ENCODE measurements around the gene VANGL1. TPM values are rescaled to one million over a fixed set of nuclear protein-coding genes. Genes with fewer than 3 reads are reported as not detected.
A peak's percentile ranks its signal among the peaks of the same experiment; 100 is the strongest.

The VANGL1 gene
- total RNA-seq, 1 donor from 2014 or later, result 8.5 TPM

DNA sequence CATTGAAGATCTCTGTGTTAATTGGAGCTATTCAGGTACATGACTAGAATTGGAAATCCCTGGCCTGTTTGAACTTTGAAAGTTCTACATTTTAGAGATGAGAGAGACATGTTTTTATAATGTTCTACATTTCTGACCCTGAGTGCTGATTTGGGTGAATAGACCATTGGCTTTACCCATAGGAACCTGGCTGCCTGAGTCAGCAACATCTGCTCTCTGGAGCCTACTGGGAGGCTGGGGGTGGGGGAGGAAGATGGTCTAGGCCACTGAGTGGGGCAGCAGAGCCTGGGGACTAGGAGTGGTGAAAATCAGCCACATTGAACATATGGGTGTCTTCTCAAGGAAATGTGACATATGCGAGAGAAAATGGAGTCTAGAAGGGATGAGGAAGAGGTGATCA, 1.4 kb upstream of the VANGL1 start:
- Histone ChIP-seq H3K79me2 (ENCODE audit: low read depth) (peaks cover 26% of the 10 kb centered on the region), H3K9ac (no peak overlapping the region), H3F3A (ENCODE audit: low read depth) (no peaks in the 10 kb centered on the region), H3K36me3 (no peaks in the 10 kb centered on the region), H4K20me1 (ENCODE audit: low read depth) (peaks cover 16% of the 10 kb centered on the region), H2AFZ (replicated peaks) (no peak overlapping the region), H3K27ac (no peak overlapping the region), H3K4me1 (peaks cover 7% of the 10 kb centered on the region), H3K27me3 (peaks cover 16% of the 10 kb centered on the region), H3K4me3 (no peak overlapping the region), H3K9me3 (ENCODE audit: low read depth) (no peaks in the 10 kb centered on the region), H3K4me2 (no peak overlapping the region)
- peaks cover 41% of the 10 kb centered on the region for H3K9me3 Mint-ChIP-seq
- peaks cover 11% of the 10 kb centered on the region for H3K27me3 Mint-ChIP-seq (ENCODE audit: insufficient read depth, low read depth)
- DNase-seq (ENCODE audit: low spot score), result no peak
- H3K36me3 Mint-ChIP-seq, result peaks cover 4% of the 10 kb centered on the region
- H3K4me1 Mint-ChIP-seq, result peaks cover 8% of the 10 kb centered on the region
- TF ChIP-seq EZH2phosphoT487 (IDR thresholded peaks at IDR 0.05), result no peak
- TF ChIP-seq, protein P1, sequence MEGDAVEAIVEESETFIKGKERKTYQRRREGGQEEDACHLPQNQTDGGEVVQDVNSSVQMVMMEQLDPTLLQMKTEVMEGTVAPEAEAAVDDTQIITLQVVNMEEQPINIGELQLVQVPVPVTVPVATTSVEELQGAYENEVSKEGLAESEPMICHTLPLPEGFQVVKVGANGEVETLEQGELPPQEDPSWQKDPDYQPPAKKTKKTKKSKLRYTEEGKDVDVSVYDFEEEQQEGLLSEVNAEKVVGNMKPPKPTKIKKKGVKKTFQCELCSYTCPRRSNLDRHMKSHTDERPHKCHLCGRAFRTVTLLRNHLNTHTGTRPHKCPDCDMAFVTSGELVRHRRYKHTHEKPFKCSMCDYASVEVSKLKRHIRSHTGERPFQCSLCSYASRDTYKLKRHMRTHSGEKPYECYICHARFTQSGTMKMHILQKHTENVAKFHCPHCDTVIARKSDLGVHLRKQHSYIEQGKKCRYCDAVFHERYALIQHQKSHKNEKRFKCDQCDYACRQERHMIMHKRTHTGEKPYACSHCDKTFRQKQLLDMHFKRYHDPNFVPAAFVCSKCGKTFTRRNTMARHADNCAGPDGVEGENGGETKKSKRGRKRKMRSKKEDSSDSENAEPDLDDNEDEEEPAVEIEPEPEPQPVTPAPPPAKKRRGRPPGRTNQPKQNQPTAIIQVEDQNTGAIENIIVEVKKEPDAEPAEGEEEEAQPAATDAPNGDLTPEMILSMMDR (IDR thresholded peaks at IDR 0.05), result no peak
- TF ChIP-seq EZH2 (IDR thresholded peaks at IDR 0.05), result no peak
- no peak overlapping the region for H3K27ac Mint-ChIP-seq
- peak overlapping the region; percentile 88 for H3K4me3 Mint-ChIP-seq

DNA sequence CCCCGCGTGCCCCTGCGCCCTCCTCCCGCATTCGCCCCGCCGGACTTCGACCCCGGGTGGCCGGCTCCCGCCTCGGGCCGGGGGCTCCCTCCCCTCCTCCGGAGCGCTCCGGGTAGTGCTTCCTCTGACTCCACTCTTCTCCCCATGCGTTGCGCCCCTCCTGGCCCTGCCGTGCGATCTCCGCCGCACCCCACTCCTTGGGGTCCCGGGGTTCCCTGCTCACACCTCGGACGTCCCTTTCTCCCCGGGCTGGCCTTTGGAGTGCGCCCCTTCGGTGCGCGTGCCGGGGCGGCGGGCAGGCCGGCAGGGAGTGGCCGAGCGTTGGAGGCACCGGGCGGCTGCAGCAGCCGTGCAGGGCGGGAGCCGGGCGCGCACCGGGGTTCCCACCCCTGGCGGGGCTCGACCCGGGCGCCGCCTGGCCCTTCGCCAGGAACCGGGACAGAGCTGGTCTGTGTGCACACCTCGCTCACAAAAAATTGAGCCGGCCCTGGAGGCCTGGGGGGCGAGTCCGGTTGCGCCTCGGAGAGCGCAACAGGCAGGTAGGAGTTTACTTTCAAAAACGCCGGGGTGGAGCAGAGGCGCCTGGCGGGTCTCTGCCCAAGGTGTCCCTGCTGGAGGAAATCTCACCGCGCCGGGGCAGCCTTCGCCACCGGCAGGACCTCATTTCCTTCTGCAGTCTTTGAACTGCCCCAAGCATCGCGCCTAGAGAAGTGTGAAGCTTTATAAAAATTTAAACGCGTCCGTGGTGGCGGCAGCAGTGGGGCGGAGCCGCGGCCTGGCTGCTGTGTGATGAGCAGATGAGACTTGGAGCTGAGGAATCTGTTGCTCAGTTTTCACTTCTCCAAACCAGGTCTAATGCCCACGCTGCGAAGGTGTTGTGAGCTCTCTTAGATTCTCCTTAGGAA, 650 bp downstream of the VANGL1 start:
- peaks cover 26% of the 10 kb centered on the region for H3K9me3 Mint-ChIP-seq
- peaks cover 8% of the 10 kb centered on the region for H3K4me1 Mint-ChIP-seq
- H3K4me3 ChIP-seq, result peak overlapping the region; percentile 75
- peak overlapping the region; percentile 94 for H2AFZ ChIP-seq (replicated peaks)
- H3K9ac ChIP-seq, result no peak overlapping the region
- H3K4me2 ChIP-seq, result peak overlapping the region; percentile 89
- H3F3A ChIP-seq (ENCODE audit: low read depth), result no peaks in the 10 kb centered on the region
- peak; percentile 62 for DNase-seq (ENCODE audit: low spot score)
- peaks cover 7% of the 10 kb centered on the region for H3K4me1 ChIP-seq
- H3K79me2 ChIP-seq (ENCODE audit: low read depth), result peaks cover 35% of the 10 kb centered on the region
- H3K27ac Mint-ChIP-seq, result peak overlapping the region; percentile 88
- peaks cover 11% of the 10 kb centered on the region for H3K27me3 Mint-ChIP-seq (ENCODE audit: insufficient read depth, low read depth)
- peaks cover 16% of the 10 kb centered on the region for H3K27me3 ChIP-seq
- H3K27ac ChIP-seq, result no peak overlapping the region
- peaks cover 4% of the 10 kb centered on the region for H3K36me3 Mint-ChIP-seq
- TF ChIP-seq EZH2 (IDR thresholded peaks at IDR 0.05), result peak; percentile 39
- no peak for TF ChIP-seq EZH2phosphoT487 (IDR thresholded peaks at IDR 0.05)
- TF ChIP-seq, protein P1 (IDR thresholded peaks at IDR 0.05), result peak; percentile 3
- H3K4me3 Mint-ChIP-seq, result peak overlapping the region; percentile 96
- H3K9me3 ChIP-seq (ENCODE audit: low read depth), result no peaks in the 10 kb centered on the region
- H3K36me3 ChIP-seq, result no peaks in the 10 kb centered on the region
- peaks cover 20% of the 10 kb centered on the region for H4K20me1 ChIP-seq (ENCODE audit: low read depth)

DNA sequence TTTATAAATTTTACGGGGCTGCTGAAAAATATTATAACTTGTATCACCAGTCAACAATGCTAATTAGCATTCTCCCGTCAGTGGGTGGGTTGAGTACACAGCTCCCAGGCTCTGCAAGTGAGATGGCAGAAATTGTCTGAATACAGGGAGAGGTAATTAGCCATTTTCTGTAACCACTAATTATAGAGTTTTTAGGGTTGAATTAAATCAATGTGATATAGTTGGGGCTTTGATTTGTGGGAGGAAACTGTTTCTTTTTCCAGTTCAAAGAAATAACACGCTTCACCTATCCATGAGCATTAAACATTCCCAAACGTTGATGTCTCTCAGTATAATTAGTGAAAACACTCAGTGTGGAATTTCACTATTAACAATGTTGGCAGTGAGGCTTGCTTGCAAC, 1.5 kb downstream of the VANGL1 start:
- H3K4me3 Mint-ChIP-seq, result peak overlapping the region; percentile 96
- Histone ChIP-seq H3K36me3 (no peaks in the 10 kb centered on the region), H3K4me3 (peak overlapping the region; percentile 75), H3K9ac (no peak overlapping the region), H4K20me1 (ENCODE audit: low read depth) (peaks cover 20% of the 10 kb centered on the region), H3K27ac (no peak overlapping the region), H3K9me3 (ENCODE audit: low read depth) (no peaks in the 10 kb centered on the region), H3K4me2 (peak overlapping the region; percentile 89), H3K27me3 (peaks cover 21% of the 10 kb centered on the region), H3K79me2 (ENCODE audit: low read depth) (peaks cover 35% of the 10 kb centered on the region), H3K4me1 (peaks cover 7% of the 10 kb centered on the region), H2AFZ (replicated peaks) (no peak overlapping the region), H3F3A (ENCODE audit: low read depth) (no peaks in the 10 kb centered on the region)
- H3K27ac Mint-ChIP-seq, result no peak overlapping the region
- peaks cover 11% of the 10 kb centered on the region for H3K27me3 Mint-ChIP-seq (ENCODE audit: insufficient read depth, low read depth)
- no peak for DNase-seq (ENCODE audit: low spot score)
- peaks cover 4% of the 10 kb centered on the region for H3K36me3 Mint-ChIP-seq
- peaks cover 8% of the 10 kb centered on the region for H3K4me1 Mint-ChIP-seq
- peaks cover 20% of the 10 kb centered on the region for H3K9me3 Mint-ChIP-seq
- TF ChIP-seq, protein P1 (IDR thresholded peaks at IDR 0.05), result no peak
- TF ChIP-seq EZH2phosphoT487 (IDR thresholded peaks at IDR 0.05), result no peak

All from neural progenitor cell (in vitro differentiated cells).